ENCODE results near the gene NHLH1. TPM values are rescaled to one million over a fixed set of nuclear protein-coding genes. Genes with fewer than 3 reads are reported as not detected.

The NHLH1 gene
- total RNA-seq, 1 experiment from 2014 or later = 0.70 TPM

DNA sequence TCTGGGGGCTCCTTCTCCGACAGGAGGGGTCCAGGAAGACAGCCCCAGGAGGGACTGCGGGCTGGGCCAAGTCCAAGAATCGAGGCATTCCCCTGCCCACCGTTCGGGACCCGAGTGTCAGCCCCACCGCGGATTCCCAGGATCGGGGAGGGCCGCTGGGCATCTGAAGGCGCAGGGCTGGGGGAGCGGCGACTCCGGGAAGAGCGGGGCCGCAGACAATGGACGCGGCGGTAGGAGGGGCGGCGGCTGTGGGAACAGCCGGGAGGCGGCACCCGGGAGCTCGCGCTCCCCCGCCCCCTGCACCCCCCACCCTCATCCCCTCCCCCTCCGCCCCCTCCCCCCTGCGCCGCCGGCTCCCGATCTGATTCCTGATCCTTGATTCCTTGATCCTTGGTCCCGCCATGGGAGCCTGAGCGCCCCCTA lies 33.4 kb downstream of the NHLH1 start, which contains the start of gene VANGL2 (continued):
- no peak for TF ChIP-seq ZNF425 (CRISPR knock-in tag; conservative IDR thresholded peaks at IDR 0.05)
- TF ChIP-seq FOXP4 (CRISPR knock-in tag; IDR thresholded peaks at IDR 0.05) = peak; percentile 62; the same call in 1 of the 2 replicates
- no peak for TF ChIP-seq TEAD1 (CRISPR knock-in tag; IDR thresholded peaks at IDR 0.05)
- TF ChIP-seq, protein P1, sequence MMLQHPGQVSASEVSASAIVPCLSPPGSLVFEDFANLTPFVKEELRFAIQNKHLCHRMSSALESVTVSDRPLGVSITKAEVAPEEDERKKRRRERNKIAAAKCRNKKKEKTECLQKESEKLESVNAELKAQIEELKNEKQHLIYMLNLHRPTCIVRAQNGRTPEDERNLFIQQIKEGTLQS (CRISPR knock-in tag; conservative IDR thresholded peaks at IDR 0.05) = no peak
- no peak for TF ChIP-seq MYBL2 (CRISPR knock-in tag; IDR thresholded peaks at IDR 0.05)
- TF ChIP-seq ZNF423 (CRISPR knock-in tag; IDR thresholded peaks at IDR 0.05) = no peak
- TF ChIP-seq ERG (CRISPR knock-in tag; IDR thresholded peaks at IDR 0.05) = no peak
- TF ChIP-seq KAT7 (CRISPR knock-in tag; IDR thresholded peaks at IDR 0.05; ENCODE audit: borderline replicate concordance) = no peak
- TF ChIP-seq SP1 (CRISPR knock-in tag; conservative IDR thresholded peaks at IDR 0.05) = no peak; the same call in none of the 2 replicates
- TF ChIP-seq, protein P2, sequence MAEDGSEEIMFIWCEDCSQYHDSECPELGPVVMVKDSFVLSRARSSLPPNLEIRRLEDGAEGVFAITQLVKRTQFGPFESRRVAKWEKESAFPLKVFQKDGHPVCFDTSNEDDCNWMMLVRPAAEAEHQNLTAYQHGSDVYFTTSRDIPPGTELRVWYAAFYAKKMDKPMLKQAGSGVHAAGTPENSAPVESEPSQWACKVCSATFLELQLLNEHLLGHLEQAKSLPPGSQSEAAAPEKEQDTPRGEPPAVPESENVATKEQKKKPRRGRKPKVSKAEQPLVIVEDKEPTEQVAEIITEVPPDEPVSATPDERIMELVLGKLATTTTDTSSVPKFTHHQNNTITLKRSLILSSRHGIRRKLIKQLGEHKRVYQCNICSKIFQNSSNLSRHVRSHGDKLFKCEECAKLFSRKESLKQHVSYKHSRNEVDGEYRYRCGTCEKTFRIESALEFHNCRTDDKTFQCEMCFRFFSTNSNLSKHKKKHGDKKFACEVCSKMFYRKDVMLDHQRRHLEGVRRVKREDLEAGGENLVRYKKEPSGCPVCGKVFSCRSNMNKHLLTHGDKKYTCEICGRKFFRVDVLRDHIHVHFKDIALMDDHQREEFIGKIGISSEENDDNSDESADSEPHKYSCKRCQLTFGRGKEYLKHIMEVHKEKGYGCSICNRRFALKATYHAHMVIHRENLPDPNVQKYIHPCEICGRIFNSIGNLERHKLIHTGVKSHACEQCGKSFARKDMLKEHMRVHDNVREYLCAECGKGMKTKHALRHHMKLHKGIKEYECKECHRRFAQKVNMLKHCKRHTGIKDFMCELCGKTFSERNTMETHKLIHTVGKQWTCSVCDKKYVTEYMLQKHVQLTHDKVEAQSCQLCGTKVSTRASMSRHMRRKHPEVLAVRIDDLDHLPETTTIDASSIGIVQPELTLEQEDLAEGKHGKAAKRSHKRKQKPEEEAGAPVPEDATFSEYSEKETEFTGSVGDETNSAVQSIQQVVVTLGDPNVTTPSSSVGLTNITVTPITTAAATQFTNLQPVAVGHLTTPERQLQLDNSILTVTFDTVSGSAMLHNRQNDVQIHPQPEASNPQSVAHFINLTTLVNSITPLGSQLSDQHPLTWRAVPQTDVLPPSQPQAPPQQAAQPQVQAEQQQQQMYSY (CRISPR knock-in tag; IDR thresholded peaks at IDR 0.05) = no peak
- TF ChIP-seq CREM (CRISPR knock-in tag; IDR thresholded peaks at IDR 0.05) = no peak
- no peak for TF ChIP-seq HMGXB4 (CRISPR knock-in tag; IDR thresholded peaks at IDR 0.05)
- TF ChIP-seq GRHL2 (CRISPR knock-in tag; IDR thresholded peaks at IDR 0.05; ENCODE audit: insufficient replicate concordance, severe bottlenecking) = no peak
- TF ChIP-seq ZNF263 (CRISPR knock-in tag; IDR thresholded peaks at IDR 0.05; ENCODE audit: low read depth) = no peak
- no peak for TF ChIP-seq OVOL2 (CRISPR knock-in tag; IDR thresholded peaks at IDR 0.05; ENCODE audit: borderline replicate concordance)
- no peak for TF ChIP-seq NR2C2 (CRISPR knock-in tag; IDR thresholded peaks at IDR 0.05)
- TF ChIP-seq SMAD3 (CRISPR knock-in tag; IDR thresholded peaks at IDR 0.05; ENCODE audit: borderline replicate concordance) = no peak
- TF ChIP-seq, protein P3, sequence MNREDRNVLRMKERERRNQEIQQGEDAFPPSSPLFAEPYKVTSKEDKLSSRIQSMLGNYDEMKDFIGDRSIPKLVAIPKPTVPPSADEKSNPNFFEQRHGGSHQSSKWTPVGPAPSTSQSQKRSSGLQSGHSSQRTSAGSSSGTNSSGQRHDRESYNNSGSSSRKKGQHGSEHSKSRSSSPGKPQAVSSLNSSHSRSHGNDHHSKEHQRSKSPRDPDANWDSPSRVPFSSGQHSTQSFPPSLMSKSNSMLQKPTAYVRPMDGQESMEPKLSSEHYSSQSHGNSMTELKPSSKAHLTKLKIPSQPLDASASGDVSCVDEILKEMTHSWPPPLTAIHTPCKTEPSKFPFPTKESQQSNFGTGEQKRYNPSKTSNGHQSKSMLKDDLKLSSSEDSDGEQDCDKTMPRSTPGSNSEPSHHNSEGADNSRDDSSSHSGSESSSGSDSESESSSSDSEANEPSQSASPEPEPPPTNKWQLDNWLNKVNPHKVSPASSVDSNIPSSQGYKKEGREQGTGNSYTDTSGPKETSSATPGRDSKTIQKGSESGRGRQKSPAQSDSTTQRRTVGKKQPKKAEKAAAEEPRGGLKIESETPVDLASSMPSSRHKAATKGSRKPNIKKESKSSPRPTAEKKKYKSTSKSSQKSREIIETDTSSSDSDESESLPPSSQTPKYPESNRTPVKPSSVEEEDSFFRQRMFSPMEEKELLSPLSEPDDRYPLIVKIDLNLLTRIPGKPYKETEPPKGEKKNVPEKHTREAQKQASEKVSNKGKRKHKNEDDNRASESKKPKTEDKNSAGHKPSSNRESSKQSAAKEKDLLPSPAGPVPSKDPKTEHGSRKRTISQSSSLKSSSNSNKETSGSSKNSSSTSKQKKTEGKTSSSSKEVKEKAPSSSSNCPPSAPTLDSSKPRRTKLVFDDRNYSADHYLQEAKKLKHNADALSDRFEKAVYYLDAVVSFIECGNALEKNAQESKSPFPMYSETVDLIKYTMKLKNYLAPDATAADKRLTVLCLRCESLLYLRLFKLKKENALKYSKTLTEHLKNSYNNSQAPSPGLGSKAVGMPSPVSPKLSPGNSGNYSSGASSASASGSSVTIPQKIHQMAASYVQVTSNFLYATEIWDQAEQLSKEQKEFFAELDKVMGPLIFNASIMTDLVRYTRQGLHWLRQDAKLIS (CRISPR knock-in tag; IDR thresholded peaks at IDR 0.05; ENCODE audit: borderline replicate concordance) = no peak
- peak; percentile 55; the same call in 1 of the 2 replicates for TF ChIP-seq ETV6 (CRISPR knock-in tag; IDR thresholded peaks at IDR 0.05)
- TF ChIP-seq, protein P4, sequence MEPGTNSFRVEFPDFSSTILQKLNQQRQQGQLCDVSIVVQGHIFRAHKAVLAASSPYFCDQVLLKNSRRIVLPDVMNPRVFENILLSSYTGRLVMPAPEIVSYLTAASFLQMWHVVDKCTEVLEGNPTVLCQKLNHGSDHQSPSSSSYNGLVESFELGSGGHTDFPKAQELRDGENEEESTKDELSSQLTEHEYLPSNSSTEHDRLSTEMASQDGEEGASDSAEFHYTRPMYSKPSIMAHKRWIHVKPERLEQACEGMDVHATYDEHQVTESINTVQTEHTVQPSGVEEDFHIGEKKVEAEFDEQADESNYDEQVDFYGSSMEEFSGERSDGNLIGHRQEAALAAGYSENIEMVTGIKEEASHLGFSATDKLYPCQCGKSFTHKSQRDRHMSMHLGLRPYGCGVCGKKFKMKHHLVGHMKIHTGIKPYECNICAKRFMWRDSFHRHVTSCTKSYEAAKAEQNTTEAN (CRISPR knock-in tag; IDR thresholded peaks at IDR 0.05) = peak; percentile 22; the same call in 1 of the 2 replicates
- no peak for TF ChIP-seq ZNF232 (CRISPR knock-in tag; IDR thresholded peaks at IDR 0.05)
- TF ChIP-seq ZNF671 (CRISPR knock-in tag; IDR thresholded peaks at IDR 0.05) = no peak
- TF ChIP-seq NR3C1 (CRISPR knock-in tag; conservative IDR thresholded peaks at IDR 0.05; ENCODE audit: low read depth) = 0 out of 2 replicates have a peak, but pooled peaks have one; percentile 64
- no peak for TF ChIP-seq GABPB1 (CRISPR knock-in tag; IDR thresholded peaks at IDR 0.05)

Measured in WTC11 (cell line).